WTC11 (cell line): ENCODE results near the gene TRAF2. TPM values are rescaled to one million over a fixed set of nuclear protein-coding genes. Genes with fewer than 3 reads are reported as not detected.
"Not testable (repeated sequence)": the region's sequence is repeated elsewhere in the genome, so short reads cannot be mapped to it uniquely, and the experiment has no call there.

ENCODE experiments used
- ATAC-seq: fragments of 200-7000 bp; cut with Tn5 transposase; 2 replicates; pipeline ENCODE4 v1.10.0; 2021; ENCODE audit warnings: mild to moderate bottlenecking, moderate library complexity
- CTCF ChIA-PET: fragments of 300-600 bp; sonication (Branson Sonifier 250); formaldehyde crosslinking; loops from one replicate; lab custom pipeline; 2021; ENCODE audit warnings: antibody characterized with exemption; lab: Charles Lee
- POLR2A ChIA-PET: fragments of 350-600 bp; sonication (Branson Sonifier 250); formaldehyde crosslinking; loops from one replicate; lab custom pipeline; 2021; ENCODE audit warnings: antibody characterized with exemption; lab: Charles Lee
- DNase-seq: peaks from one replicate; pipeline ENCODE4 v3.0.0; 2021; ENCODE audit warnings: low spot score
- H3K27ac Mint-ChIP-seq: 2 replicates; pipeline ENCODE4 v1.8.0; 2021; ENCODE audit warnings: mixed read lengths
- H3K27me3 Mint-ChIP-seq: 2 replicates; pipeline ENCODE4 v1.8.0; 2021; ENCODE audit warnings: low read depth, mild to moderate bottlenecking, moderate library complexity, mixed read lengths
- H3K36me3 Mint-ChIP-seq: 2 replicates; pipeline ENCODE4 v1.8.0; 2021; ENCODE audit warnings: mixed read lengths
- H3K4me1 Mint-ChIP-seq: 2 replicates; pipeline ENCODE4 v1.8.0; 2022; ENCODE audit warnings: mixed read lengths
- H3K4me3 Mint-ChIP-seq: 2 replicates; pipeline ENCODE4 v1.8.0; 2021; ENCODE audit warnings: mild to moderate bottlenecking, moderate library complexity, mixed read lengths
- H3K9me3 Mint-ChIP-seq: 2 replicates; pipeline ENCODE4 v1.8.0; 2021; ENCODE audit warnings: mixed read lengths
- EMX1 ChIP-seq: fragments of 250-450 bp; sonication (Bioruptor Pico); IDR thresholded peaks from 2 replicates; pipeline ENCODE4 v1.8.0; 2021; ENCODE audit warnings: mild to moderate bottlenecking
- FOXP1 ChIP-seq: sonication (generic); formaldehyde crosslinking; IDR thresholded peaks from 2 replicates; pipeline ENCODE4 v1.8.0; 2022; ENCODE audit warnings: missing genetic modification reagents, mild to moderate bottlenecking, moderate library complexity, borderline replicate concordance
- HMGA2 ChIP-seq: fragments of 250-450 bp; sonication (Bioruptor Pico); IDR thresholded peaks from 2 replicates; pipeline ENCODE4 v1.4.0; 2021; ENCODE audit warnings: mild to moderate bottlenecking, moderate library complexity
- HMGXB4 ChIP-seq: sonication (generic); formaldehyde crosslinking; IDR thresholded peaks from 2 replicates; pipeline ENCODE4 v1.8.1; 2023; ENCODE audit warnings: mild to moderate bottlenecking, moderate library complexity, missing genetic modification reagents
- MAX ChIP-seq: sonication (generic); formaldehyde crosslinking; IDR thresholded peaks from 2 replicates; pipeline ENCODE4 v1.8.0; 2022; ENCODE audit warnings: mild to moderate bottlenecking, missing genetic modification reagents
- MLX ChIP-seq: sonication (generic); formaldehyde crosslinking; IDR thresholded peaks from 2 replicates; pipeline ENCODE4 v1.8.1; 2023; ENCODE audit warnings: mild to moderate bottlenecking, missing genetic modification reagents, moderate library complexity
- PRRX2 ChIP-seq: fragments of 250-450 bp; sonication (Bioruptor Pico); IDR thresholded peaks from 2 replicates; pipeline ENCODE4 v1.8.0; 2021; ENCODE audit warnings: mild to moderate bottlenecking
- RELA ChIP-seq: sonication (generic); formaldehyde crosslinking; IDR thresholded peaks from 2 replicates; pipeline ENCODE4 v1.8.1; 2022; ENCODE audit warnings: missing genetic modification reagents, mild to moderate bottlenecking, borderline replicate concordance
- SMAD3 ChIP-seq: sonication (generic); formaldehyde crosslinking; IDR thresholded peaks from 2 replicates; pipeline ENCODE4 v1.8.0; 2022; ENCODE audit warnings: missing genetic modification reagents, mild to moderate bottlenecking, borderline replicate concordance
- SP1 ChIP-seq: sonication (generic); formaldehyde crosslinking; conservative IDR thresholded peaks from 2 replicates; pipeline ENCODE4 v1.8.1; 2022; ENCODE audit warnings: missing genetic modification reagents
- ZNF121 ChIP-seq: sonication (generic); formaldehyde crosslinking; IDR thresholded peaks from 2 replicates; pipeline ENCODE4 v1.8.0; 2023; ENCODE audit warnings: missing genetic modification reagents
- total RNA-seq: library from RNA; stranded (reverse); gene quantifications from 3 replicates; pipeline ENCODE4 v1.2.3, GENCODE V29; 2021
- TF ChIP-seq, protein P1 (sequence below): fragments of 200-600 bp; IDR thresholded peaks from 2 replicates; pipeline ENCODE4 v1.8.0; 2022; ENCODE audit warnings: antibody characterized with exemption
- TF ChIP-seq, protein P2 (sequence below): sonication (generic); formaldehyde crosslinking; IDR thresholded peaks from 2 replicates; pipeline ENCODE4 v1.8.1; 2023; ENCODE audit warnings: mild to moderate bottlenecking, missing genetic modification reagents

Gene TRAF2
- total RNA-seq, 1 experiment from 2014 or later: 55.0 TPM

DNA sequence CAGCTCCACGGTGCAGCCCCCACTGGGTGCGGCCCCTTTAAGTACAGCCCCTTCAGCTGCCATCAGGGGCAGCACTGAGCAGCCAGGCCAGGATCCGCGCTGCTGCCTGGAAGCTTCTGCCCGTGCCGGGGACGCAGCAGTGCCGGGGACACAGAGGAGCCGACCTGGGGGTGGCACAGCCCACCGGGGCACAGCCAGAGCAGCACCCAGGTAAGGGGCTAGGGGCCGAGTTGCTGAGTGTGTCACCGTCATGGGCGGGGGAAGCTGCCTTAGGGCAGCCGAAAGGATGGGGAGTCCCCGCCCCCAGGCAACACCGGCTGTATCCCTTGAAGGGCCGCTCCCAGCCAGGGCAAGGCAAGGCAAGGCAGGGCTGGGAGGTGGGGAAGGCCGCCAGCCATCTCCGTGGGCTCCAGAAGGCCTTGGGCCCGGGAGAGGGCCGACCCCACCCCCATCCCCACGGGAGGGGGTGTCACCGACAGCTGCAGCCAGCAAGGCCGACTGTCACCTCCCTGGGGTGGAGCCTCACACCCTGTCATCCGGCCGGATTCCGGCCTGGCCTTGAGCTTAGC, 43.9 kb upstream of the TRAF2 start, which contains the start of gene AJM1:
Gene AJM1, plus strand, starts transcription at position 99 of the 569 bp plus-strand sequence. CDS start 1,937 bp downstream, outside the sequence.
- peak within 1 kb of the TSS; percentile 33 for H3K4me3 Mint-ChIP-seq
- ChIA-PET CTCF (interaction anchor here (0.6 to 5.9 kb wide), 44 partner anchors 9 to 358 kb away, joined by 3 to 64 read pairs (median 4); partner anchors contain the start of genes CLIC3, DIPK1B, FBXW5 and NPDC1), POLR2A (interaction anchor here (1.1 kb wide), 1 partner anchor 19 kb away, joined by 4 read pairs; no protein-coding TSS in a partner anchor)
- not testable (repeated sequence) for H3K36me3 Mint-ChIP-seq, H3K9me3 Mint-ChIP-seq, H3K27me3 Mint-ChIP-seq, H3K27ac Mint-ChIP-seq
- DNase-seq: peak; percentile 89
- TF ChIP-seq HMGXB4 (CRISPR knock-in tag): peak; percentile 67; the same call in 1 of the 2 replicates
- TF ChIP-seq MLX: 0 out of 2 replicates have a peak, but pooled peaks have one; percentile 71
- peak; percentile 72; the same call in 1 of the 2 replicates for TF ChIP-seq EMX1 (CRISPR knock-in tag)
- peak; percentile 68; the same call in 1 of the 2 replicates for TF ChIP-seq FOXP1 (CRISPR knock-in tag)
- 0 out of 2 replicates have a peak, but pooled peaks have one; percentile 4 for TF ChIP-seq HMGA2 (CRISPR knock-in tag)
- TF ChIP-seq SMAD3 (CRISPR knock-in tag): 0 out of 2 replicates have a peak, but pooled peaks have one; percentile 44
- TF ChIP-seq, protein P1, sequence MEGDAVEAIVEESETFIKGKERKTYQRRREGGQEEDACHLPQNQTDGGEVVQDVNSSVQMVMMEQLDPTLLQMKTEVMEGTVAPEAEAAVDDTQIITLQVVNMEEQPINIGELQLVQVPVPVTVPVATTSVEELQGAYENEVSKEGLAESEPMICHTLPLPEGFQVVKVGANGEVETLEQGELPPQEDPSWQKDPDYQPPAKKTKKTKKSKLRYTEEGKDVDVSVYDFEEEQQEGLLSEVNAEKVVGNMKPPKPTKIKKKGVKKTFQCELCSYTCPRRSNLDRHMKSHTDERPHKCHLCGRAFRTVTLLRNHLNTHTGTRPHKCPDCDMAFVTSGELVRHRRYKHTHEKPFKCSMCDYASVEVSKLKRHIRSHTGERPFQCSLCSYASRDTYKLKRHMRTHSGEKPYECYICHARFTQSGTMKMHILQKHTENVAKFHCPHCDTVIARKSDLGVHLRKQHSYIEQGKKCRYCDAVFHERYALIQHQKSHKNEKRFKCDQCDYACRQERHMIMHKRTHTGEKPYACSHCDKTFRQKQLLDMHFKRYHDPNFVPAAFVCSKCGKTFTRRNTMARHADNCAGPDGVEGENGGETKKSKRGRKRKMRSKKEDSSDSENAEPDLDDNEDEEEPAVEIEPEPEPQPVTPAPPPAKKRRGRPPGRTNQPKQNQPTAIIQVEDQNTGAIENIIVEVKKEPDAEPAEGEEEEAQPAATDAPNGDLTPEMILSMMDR: peak; percentile 74
- TF ChIP-seq MAX (CRISPR knock-in tag): 0 out of 2 replicates have a peak, but pooled peaks have one; percentile 52
- TF ChIP-seq, protein P2, sequence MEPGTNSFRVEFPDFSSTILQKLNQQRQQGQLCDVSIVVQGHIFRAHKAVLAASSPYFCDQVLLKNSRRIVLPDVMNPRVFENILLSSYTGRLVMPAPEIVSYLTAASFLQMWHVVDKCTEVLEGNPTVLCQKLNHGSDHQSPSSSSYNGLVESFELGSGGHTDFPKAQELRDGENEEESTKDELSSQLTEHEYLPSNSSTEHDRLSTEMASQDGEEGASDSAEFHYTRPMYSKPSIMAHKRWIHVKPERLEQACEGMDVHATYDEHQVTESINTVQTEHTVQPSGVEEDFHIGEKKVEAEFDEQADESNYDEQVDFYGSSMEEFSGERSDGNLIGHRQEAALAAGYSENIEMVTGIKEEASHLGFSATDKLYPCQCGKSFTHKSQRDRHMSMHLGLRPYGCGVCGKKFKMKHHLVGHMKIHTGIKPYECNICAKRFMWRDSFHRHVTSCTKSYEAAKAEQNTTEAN (CRISPR knock-in tag): 0 out of 2 replicates have a peak, but pooled peaks have one; percentile 52
- TF ChIP-seq PRRX2: peak; percentile 67
- H3K4me1 Mint-ChIP-seq: peaks cover 23% of the 10 kb centered on the region
- ATAC-seq: peak; percentile 63

DNA sequence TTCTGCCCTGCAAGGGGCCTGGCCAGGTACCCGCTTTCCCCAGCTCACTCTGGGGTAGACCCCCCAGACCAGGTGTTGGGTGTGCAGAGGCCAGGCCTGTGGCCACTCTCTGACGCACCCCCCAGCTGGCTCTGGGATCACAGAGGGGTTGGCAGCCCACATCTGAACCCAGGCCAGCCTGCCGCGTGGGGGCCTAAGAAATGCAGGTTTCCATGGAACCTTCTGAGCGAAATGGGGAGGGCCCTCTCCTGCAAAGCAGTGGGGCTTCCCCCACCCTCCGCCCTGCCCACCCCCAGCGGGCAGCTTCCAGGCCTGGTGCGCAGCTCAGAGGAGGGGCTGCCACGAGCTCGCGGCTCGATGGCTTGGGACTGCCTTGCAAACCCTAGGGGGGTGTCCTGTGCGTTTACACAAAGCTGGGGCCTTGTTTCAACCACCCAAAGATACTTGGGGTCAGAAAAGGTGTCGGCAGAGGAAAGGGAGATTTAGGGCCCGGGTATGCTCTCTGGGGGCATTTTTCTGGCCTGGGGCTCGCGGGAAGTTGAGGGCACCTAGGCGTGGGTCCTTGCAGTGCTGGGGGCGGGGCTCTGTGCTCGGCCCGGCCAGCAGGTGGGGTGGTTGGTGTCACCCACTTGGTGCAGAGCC, 43.0 kb upstream of the TRAF2 start:
- DNase-seq, POLR2A ChIA-PET, ATAC-seq, H3K36me3 Mint-ChIP-seq, H3K27ac Mint-ChIP-seq, H3K9me3 Mint-ChIP-seq, H3K27me3 Mint-ChIP-seq: not testable (repeated sequence)
- Mint-ChIP-seq H3K4me3 (peak overlapping the region; percentile 35), H3K4me1 (peaks cover 23% of the 10 kb centered on the region)
- CTCF ChIA-PET: interaction anchor here (0.6 to 5.9 kb wide), 32 partner anchors 8 to 358 kb away, joined by 3 to 64 read pairs (median 6); partner anchors contain the start of genes CLIC3, NPDC1, RABL6 and TMEM141

GRCh38 chr9:136843801-136844740, 42.2 kb upstream of the TRAF2 start:
- POLR2A ChIA-PET, H3K36me3 Mint-ChIP-seq, H3K9me3 Mint-ChIP-seq, H3K27ac Mint-ChIP-seq, H3K27me3 Mint-ChIP-seq: not testable (repeated sequence)
- Mint-ChIP-seq H3K4me3 (peak overlapping the region; percentile 36), H3K4me1 (peaks cover 23% of the 10 kb centered on the region)
- peak; percentile 87 for DNase-seq
- CTCF ChIA-PET: interaction anchor here (0.5 to 5.9 kb wide), 19 partner anchors 9 to 416 kb away, joined by 3 to 64 read pairs (median 7); partner anchors contain the start of genes RABL6, TMEM141 and TRAF2
- 0 out of 2 replicates have a peak, but pooled peaks have one; percentile 44 for TF ChIP-seq SP1 (CRISPR knock-in tag)
- TF ChIP-seq RELA (CRISPR knock-in tag): peak; percentile 14; the same call in 1 of the 2 replicates
- 0 out of 2 replicates have a peak, but pooled peaks have one; percentile 61 for TF ChIP-seq HMGXB4 (CRISPR knock-in tag)
- TF ChIP-seq ZNF121 (CRISPR knock-in tag): peak; percentile 76
- TF ChIP-seq, protein P1: peak; percentile 88
- ATAC-seq: peak; percentile 3
